GM12873 (cell line): ENCODE results near the gene NAA35.

Experiments used
- TF ChIP-seq, protein P1 (sequence below): IDR thresholded peaks from 2 replicates; pipeline ENCODE4 v1.5.1; 2012; ENCODE audit warnings: low read depth, mild to moderate bottlenecking, moderate library complexity, low read length, control low read depth; ENCODE audit not compliant: insufficient read depth; ENCODE audit errors: missing control alignments

NAA35 gene

GRCh38 chr9:85940832-85941621, at the start of gene NAA35:
Gene NAA35 (plus strand): TSS chr9:85941146. CDS start chr9:85942160, 1,014 bp downstream.
- TF ChIP-seq, protein P1, sequence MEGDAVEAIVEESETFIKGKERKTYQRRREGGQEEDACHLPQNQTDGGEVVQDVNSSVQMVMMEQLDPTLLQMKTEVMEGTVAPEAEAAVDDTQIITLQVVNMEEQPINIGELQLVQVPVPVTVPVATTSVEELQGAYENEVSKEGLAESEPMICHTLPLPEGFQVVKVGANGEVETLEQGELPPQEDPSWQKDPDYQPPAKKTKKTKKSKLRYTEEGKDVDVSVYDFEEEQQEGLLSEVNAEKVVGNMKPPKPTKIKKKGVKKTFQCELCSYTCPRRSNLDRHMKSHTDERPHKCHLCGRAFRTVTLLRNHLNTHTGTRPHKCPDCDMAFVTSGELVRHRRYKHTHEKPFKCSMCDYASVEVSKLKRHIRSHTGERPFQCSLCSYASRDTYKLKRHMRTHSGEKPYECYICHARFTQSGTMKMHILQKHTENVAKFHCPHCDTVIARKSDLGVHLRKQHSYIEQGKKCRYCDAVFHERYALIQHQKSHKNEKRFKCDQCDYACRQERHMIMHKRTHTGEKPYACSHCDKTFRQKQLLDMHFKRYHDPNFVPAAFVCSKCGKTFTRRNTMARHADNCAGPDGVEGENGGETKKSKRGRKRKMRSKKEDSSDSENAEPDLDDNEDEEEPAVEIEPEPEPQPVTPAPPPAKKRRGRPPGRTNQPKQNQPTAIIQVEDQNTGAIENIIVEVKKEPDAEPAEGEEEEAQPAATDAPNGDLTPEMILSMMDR, result no peak

DNA sequence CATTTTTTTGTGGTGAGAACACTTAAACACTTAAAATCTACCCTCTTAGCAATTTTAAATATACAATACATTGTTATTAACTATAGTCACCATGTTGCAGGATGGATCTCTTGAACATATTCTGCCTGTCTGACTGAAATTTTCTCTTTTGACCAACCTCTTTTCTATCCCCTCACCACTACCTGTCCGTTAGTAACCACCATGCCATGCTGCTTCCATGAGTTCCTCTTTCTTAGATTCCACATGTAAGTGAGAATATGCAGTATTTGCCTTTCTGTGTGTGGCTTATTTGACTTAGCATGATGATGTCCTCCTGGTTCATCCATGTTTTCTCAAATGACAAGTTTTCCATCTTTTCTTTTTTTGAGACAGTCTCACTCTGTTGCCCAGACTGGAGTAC, 48.5 kb upstream of the NAA35 start:
- TF ChIP-seq, protein P1, result no peak

- TF ChIP-seq, protein P1, result no peak
Measured at GRCh38 chr9:85895685-85896084, 45.3 kb upstream of the NAA35 start.

GRCh38 chr9:85897848-85898247, 43.1 kb upstream of the NAA35 start:
- TF ChIP-seq, protein P1, result no peak

DNA sequence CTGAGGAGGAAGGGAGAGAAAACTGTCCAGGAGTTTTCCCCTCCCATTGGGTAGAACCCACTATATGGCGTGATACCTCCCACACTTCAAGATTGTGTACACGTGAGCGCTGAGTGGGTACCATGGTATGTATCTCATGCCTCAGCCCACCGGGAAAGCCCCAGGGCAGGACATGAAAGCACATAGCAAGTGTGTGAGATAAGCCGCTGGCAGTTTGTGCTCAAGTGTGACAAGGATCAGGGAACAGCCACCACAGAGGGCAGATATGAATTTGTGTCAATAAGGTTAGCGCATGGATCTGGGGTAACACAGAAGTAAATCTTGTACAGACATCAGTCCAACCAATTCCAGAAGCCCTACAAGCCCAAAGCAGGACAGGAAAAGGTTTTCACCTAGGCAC, 42.6 kb upstream of the NAA35 start:
- TF ChIP-seq, protein P1, result no peak

GRCh38 chr9:85899388-85899787, 41.6 kb upstream of the NAA35 start:
- TF ChIP-seq, protein P1, result no peak

- TF ChIP-seq, protein P1, result peak; percentile 83
Measured at GRCh38 chr9:85900504-85901201, 40.3 kb upstream of the NAA35 start.
